Neural cell (in vitro differentiated cells): ENCODE results near the gene AFDN. TPM values are rescaled to one million over a fixed set of nuclear protein-coding genes. Genes with fewer than 3 reads are reported as not detected.

Experiments
- H2AFZ ChIP-seq: fragments of 200-600, 300-800 bp; sonication (generic), shearing (Covaris generic); 2 replicates; pipeline ENCODE4 v1.6.0; 2014; ENCODE audit warnings: low read depth, mild to moderate bottlenecking, antibody characterized with exemption, low read length, moderate library complexity
- H3F3A ChIP-seq: fragments of 200-600 bp; shearing (Covaris generic); 2 replicates; pipeline ENCODE4 v1.6.1; 2016; ENCODE audit warnings: mild to moderate bottlenecking, moderate library complexity, mixed read lengths, antibody characterized with exemption, low read length; ENCODE audit not compliant: insufficient read depth, poor library complexity, severe bottlenecking
- H3K27ac ChIP-seq: fragments of 200-600, 300-800 bp; sonication (generic), shearing (Covaris generic); 2 replicates; pipeline ENCODE4 v1.5.1; 2014; ENCODE audit warnings: mild to moderate bottlenecking, low read length, moderate library complexity
- H3K27me3 ChIP-seq: fragments of 300-800, 200-600 bp; sonication (generic), shearing (Covaris generic); 2 replicates; pipeline ENCODE4 v1.6.0; 2014; ENCODE audit warnings: mild to moderate bottlenecking, low read depth, low read length, moderate library complexity; ENCODE audit not compliant: insufficient read depth
- H3K36me3 ChIP-seq: fragments of 300-800, 200-600 bp; sonication (generic), shearing (Covaris generic); 2 replicates; pipeline ENCODE4 v1.5.1; 2014; ENCODE audit warnings: mild to moderate bottlenecking, antibody characterized with exemption, low read length, moderate library complexity; ENCODE audit not compliant: insufficient read depth
- H3K4me2 ChIP-seq: fragments of 300-800, 200-600 bp; sonication (generic), shearing (Covaris generic); 2 replicates; pipeline ENCODE4 v1.6.0; 2014; ENCODE audit warnings: mild to moderate bottlenecking, low read length
- H3K4me3 ChIP-seq: fragments of 300-800, 200-600 bp; sonication (generic), shearing (Covaris generic); 2 replicates; pipeline ENCODE4 v1.5.1; 2014; ENCODE audit warnings: mild to moderate bottlenecking, low read length, moderate library complexity
- H3K79me2 ChIP-seq: fragments of 200-600 bp; shearing (Covaris generic); replicated peaks from 2 replicates; pipeline ENCODE4 v1.6.0; 2014; ENCODE audit warnings: mild to moderate bottlenecking, low read length, moderate library complexity; ENCODE audit not compliant: insufficient read depth
- H3K9ac ChIP-seq: fragments of 300-800, 200-600 bp; sonication (generic), shearing (Covaris generic); 2 replicates; pipeline ENCODE4 v1.6.1; 2016; ENCODE audit warnings: mild to moderate bottlenecking, low read length, mixed read lengths
- H3K9me2 ChIP-seq: fragments of 200-600 bp; shearing (Covaris generic); 2 replicates; pipeline ENCODE4 v1.6.1; 2016; ENCODE audit warnings: mild to moderate bottlenecking, low read length, mixed read lengths; ENCODE audit not compliant: insufficient read depth
- H3K9me3 ChIP-seq: fragments of 200-600, 300-800 bp; sonication (generic), shearing (Covaris generic); 2 replicates; pipeline ENCODE4 v1.6.1; 2016; ENCODE audit warnings: mild to moderate bottlenecking, mixed run types, low read length, moderate library complexity, mixed read lengths
- H4K20me1 ChIP-seq: fragments of 200-600 bp; shearing (Covaris generic); 2 replicates; pipeline ENCODE4 v1.6.1; 2016; ENCODE audit warnings: mild to moderate bottlenecking, mixed run types; ENCODE audit not compliant: insufficient read depth
- CTCF ChIP-seq: fragments of 450-650 bp; IDR thresholded peaks from 2 replicates; pipeline ENCODE4 v1.5.1; 2014; ENCODE audit warnings: antibody characterized with exemption, mild to moderate bottlenecking, moderate library complexity; ENCODE audit not compliant: poor library complexity, severe bottlenecking
- EP300 ChIP-seq: fragments of 450-650 bp; conservative IDR thresholded peaks from 2 replicates; pipeline ENCODE4 v1.6.1; 2014; ENCODE audit warnings: antibody characterized with exemption, mild to moderate bottlenecking, moderate library complexity; ENCODE audit not compliant: poor library complexity, severe bottlenecking
- EZH2 ChIP-seq: fragments of 200-600, 300-800 bp; shearing (Covaris generic), sonication (generic); IDR thresholded peaks from 2 replicates; pipeline ENCODE4 v1.6.1; 2014; ENCODE audit warnings: antibody characterized with exemption, low read length, borderline replicate concordance, mild to moderate bottlenecking; ENCODE audit not compliant: insufficient read depth, poor library complexity, severe bottlenecking
- MXI1 ChIP-seq: fragments of 450-650 bp; conservative IDR thresholded peaks from 2 replicates; pipeline ENCODE4 v1.6.1; 2014; ENCODE audit warnings: antibody characterized with exemption, mild to moderate bottlenecking; ENCODE audit not compliant: poor library complexity, severe bottlenecking
- POLR2AphosphoS5 ChIP-seq: IDR thresholded peaks from 2 replicates; pipeline ENCODE4 v1.6.1; 2012
- RAD21 ChIP-seq: fragments of 450-650 bp; conservative IDR thresholded peaks from 2 replicates; pipeline ENCODE4 v1.6.1; 2014; ENCODE audit warnings: antibody characterized with exemption, mild to moderate bottlenecking, moderate library complexity
- REST ChIP-seq: IDR thresholded peaks from 2 replicates; pipeline ENCODE4 v1.6.1; 2012; ENCODE audit warnings: borderline replicate concordance
- SMC3 ChIP-seq: fragments of 450-650 bp; conservative IDR thresholded peaks from 2 replicates; pipeline ENCODE4 v1.6.1; 2014; ENCODE audit warnings: antibody characterized with exemption, mild to moderate bottlenecking, moderate library complexity; ENCODE audit not compliant: poor library complexity
- TAF1 ChIP-seq: IDR thresholded peaks from 2 replicates; pipeline ENCODE4 v1.6.1; 2012; ENCODE audit warnings: low read depth
- polyA plus RNA-seq: library from polyadenylated mRNA; depleted of rRNA; stranded (reverse); fragments of >200 nt; gene quantifications from 2 replicates; pipeline ENCODE4 v1.2.3, GENCODE V29; 2014

The AFDN gene
- polyA plus RNA-seq, 1 donor from 2014 or later, result 193 TPM

- Histone ChIP-seq H3K27ac (peak overlapping the region; percentile 97), H2AFZ (peak overlapping the region; percentile 91)
Measured at GRCh38 chr6:167824591-167825331, 1.9 kb upstream of the AFDN start.

GRCh38 chr6:167825332-167826229 lies 1.1 kb upstream of the AFDN start:
- peak overlapping the region; percentile 99 for H3K4me3 ChIP-seq
- H4K20me1 ChIP-seq, result peaks cover 7% of the 10 kb centered on the region
- H3F3A ChIP-seq, result no peaks in the 10 kb centered on the region
- H3K9me2 ChIP-seq, result no peaks in the 10 kb centered on the region
- peaks cover 41% of the 10 kb centered on the region for H3K79me2 ChIP-seq
- peak overlapping the region; percentile 100 for H3K9ac ChIP-seq
- H3K27me3 ChIP-seq, result no peaks in the 10 kb centered on the region
- H3K4me2 ChIP-seq, result peak overlapping the region; percentile 54
- peak; percentile 39 for TF ChIP-seq POLR2AphosphoS5
- TF ChIP-seq REST, result peak; percentile 66
- TF ChIP-seq RAD21, result peak; percentile 46
- peak; percentile 38 for TF ChIP-seq CTCF
- TF ChIP-seq MXI1, result peak; percentile 52
- peak; percentile 42 for TF ChIP-seq SMC3
- TF ChIP-seq TAF1, result no peak
- no peak for TF ChIP-seq EP300
- TF ChIP-seq EZH2, result no peak
- peak overlapping the region; percentile 91 for H2AFZ ChIP-seq
- H3K27ac ChIP-seq, result peak overlapping the region; percentile 97
- H3K36me3 ChIP-seq, result no peaks in the 10 kb centered on the region
- no peaks in the 10 kb centered on the region for H3K9me3 ChIP-seq

More at GRCh38 chr6:167824591-167825331, 1.9 kb upstream of the AFDN start:
- Histone ChIP-seq H3K9ac (peak overlapping the region; percentile 100), H3K9me2 (no peaks in the 10 kb centered on the region), H3K4me3 (peak overlapping the region; percentile 99), H3K4me2 (peak overlapping the region; percentile 54), H3K9me3 (no peaks in the 10 kb centered on the region), H3K36me3 (no peaks in the 10 kb centered on the region), H3F3A (no peaks in the 10 kb centered on the region), H4K20me1 (peaks cover 4% of the 10 kb centered on the region), H3K27me3 (no peaks in the 10 kb centered on the region), H3K79me2 (peaks cover 33% of the 10 kb centered on the region)
- no peak for TF ChIP-seq POLR2AphosphoS5
- no peak for TF ChIP-seq EP300
- TF ChIP-seq SMC3, result no peak
- TF ChIP-seq CTCF, result no peak
- no peak for TF ChIP-seq MXI1
- TF ChIP-seq EZH2, result no peak
- TF ChIP-seq RAD21, result no peak
